Adrenal gland (tissue), 12 donors: ENCODE results near the gene TMEM232. TPM values are rescaled to one million over a fixed set of nuclear protein-coding genes. Genes with fewer than 3 reads are reported as not detected.

Experiments
- DNase-seq, 7 donors: peaks; one replicate each; pipeline ENCODE4 v3.0.0-alpha.2; 2019 to 2020
- H3K27ac ChIP-seq, 5 donors: fragments of 200-600 bp; sonication (generic) in 4 of 5; 1 replicate in 3 of 5; 2 replicates in 2 of 5; pipeline versions ENCODE4 v1.5.1 to v1.8.0; 2016 to 2020; ENCODE audit warnings: mild to moderate bottlenecking in 1 of 5
- H3K27me3 ChIP-seq: fragments of 200-600 bp; 2 replicates; pipeline ENCODE4 v1.8.0; 2021
- H3K36me3 ChIP-seq, 2 donors: fragments of 200-600 bp; replicated peaks in 1 of 2; 1 replicate in 1 of 2; 2 replicates in 1 of 2; pipeline versions ENCODE4 v1.5.1 to v1.8.0; 2018 to 2022
- H3K4me1 ChIP-seq, 2 donors: fragments of 200-600 bp; replicated peaks in 1 of 2; 1 replicate in 1 of 2; 2 replicates in 1 of 2; pipeline versions ENCODE4 v1.5.1 to v1.8.0; 2018 to 2021
- H3K4me3 ChIP-seq, 4 donors: fragments of 200-600 bp; sonication (generic) in 3 of 4; one replicate each; pipeline ENCODE4 v1.5.1; 2016 to 2018
- H3K9me3 ChIP-seq, 3 donors: fragments of 200-600 bp; sonication (generic) in 1 of 3; replicated peaks in 1 of 3; 1 replicate in 2 of 3; 2 replicates in 1 of 3; pipeline versions ENCODE4 v1.5.1 to v1.8.0; 2016 to 2021
- CTCF ChIP-seq, 6 experiments: fragments of 450-650 bp in 4 of 6; fragments of 200-600 bp in 2 of 6; sonication (generic) in 1 of 6; IDR thresholded peaks; 1 replicate in 5 of 6; 2 replicates in 1 of 6; pipeline versions ENCODE4 v1.5.1 to v1.8.0; 2016 to 2021; ENCODE audit warnings: antibody characterized with exemption in 6 of 6, mild to moderate bottlenecking in 2 of 6, moderate library complexity in 1 of 6
- POLR2A ChIP-seq, 2 donors: fragments of 450-650 bp; IDR thresholded peaks; one replicate each; pipeline ENCODE4 v1.6.1; 2017; ENCODE audit warnings: antibody characterized with exemption in 2 of 2, mild to moderate bottlenecking in 2 of 2, moderate library complexity in 1 of 2
- WGBS, 4 donors: extraction: QIAGEN DNeasy Blood & Tissue Kit in 2 of 4; methylation state at CpG; one replicate each; pipeline versions ENCODE4 v1.1.5 to v1.1.7; 2013 to 2017; 5-methylcytosine and 5-hydroxymethylcytosine counted together
- intact Hi-C, 2 donors: fragments of 100-400 bp; cut with DNase I; formaldehyde crosslinking; loops; one replicate each; pipeline versions ENCODE4 v1.14.1 to v1.15.0; 2022 to 2023
- polyA plus RNA-seq, 3 donors: library from polyadenylated mRNA; stranded (reverse); fragments of 200-250 nt in 2 of 3; fragments of 350-450 nt in 1 of 3; fragmentation: Illumina TruSeq in 1 of 3; extraction: RNeasy Lipid Tissue Mini Kit (QIAGEN cat#74804) in 1 of 3; gene quantifications; one replicate each; pipeline ENCODE4 v1.2.3, GENCODE V29; 2013 to 2014
- total RNA-seq, 9 donors: library from RNA; depleted of rRNA in 4 of 9; stranded (reverse); fragments of >200 nt in 4 of 9; fragments of 120-200 nt in 1 of 9; fragmentation: NEBNext Ultra II Directional in 1 of 9; extraction: Animal tissue kit (Norgen Biotek cat#: 25700) in 1 of 9; gene quantifications; one replicate each; pipeline versions ENCODE4 v1.1.0 to v1.2.4, GENCODE V29; 2013 to 2023
- donor health status: healthy with polysubstance abuse.
- donor health status: Bipolar disorder and iron deficiency.
- donor health status: DM: yes; HTN: yes; CAD: no.
- donor health status: DM: no; HTN: no; CAD: no.
- donor health status: DM: no; HTN: no; CAD: no.
- donor health status: DM: yes; HTN: yes; CAD: no.

The TMEM232 gene
- total and polyA plus RNA-seq, 12 donors: 0.96 to 16.6 (median 4.5) TPM

DNA sequence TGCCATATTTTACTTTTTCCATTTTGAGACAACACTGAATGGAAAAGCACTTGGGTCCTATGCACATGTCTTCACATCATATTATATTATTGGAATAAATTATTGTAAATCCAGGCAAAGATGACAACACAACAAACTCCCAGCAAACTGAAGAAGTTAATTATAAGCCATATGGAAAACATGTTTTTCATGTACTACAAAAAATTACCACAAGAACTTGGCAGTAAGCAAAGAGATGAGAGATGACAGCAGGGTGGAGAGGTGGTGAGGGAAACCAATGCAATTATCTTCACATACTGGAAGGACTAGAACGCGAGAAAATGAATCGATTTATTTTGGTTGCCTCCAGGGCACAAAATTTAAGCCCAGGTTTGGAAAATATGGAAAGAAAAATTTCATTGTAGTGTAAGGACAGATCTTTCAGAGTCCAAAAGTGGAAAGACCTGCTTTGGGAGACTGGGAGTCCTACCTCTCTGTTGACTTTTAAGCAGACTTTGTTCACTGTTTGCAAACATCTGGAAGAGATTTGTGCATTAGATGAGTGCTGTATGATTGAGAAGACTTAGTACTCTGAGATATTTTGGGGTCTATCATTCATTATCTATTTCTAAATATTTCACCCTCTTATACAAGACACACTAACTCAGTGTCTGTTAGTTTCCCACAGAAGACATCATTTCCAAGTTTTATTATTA is 138.0 kb downstream of the TMEM232 start:
- intact Hi-C loops: no loop called here
- no peaks in the 10 kb centered on the region for H3K4me1 ChIP-seq
- TF ChIP-seq POLR2A (IDR thresholded peaks at IDR 0.05) (no peak), CTCF (IDR thresholded peaks at IDR 0.05) (no peak)
- H3K36me3 ChIP-seq: no peaks in the 10 kb centered on the region
- H3K4me3 ChIP-seq: no peak overlapping the region
- WGBS, 4 donors: 89 to 93% (median 90%) methylated on average over 3 of the region's 3 CpGs
- H3K27me3 ChIP-seq: no peaks in the 10 kb centered on the region
- no peak for DNase-seq
- H3K9me3 ChIP-seq: no peaks in the 10 kb centered on the region
- no peak overlapping the region for H3K27ac ChIP-seq

DNA sequence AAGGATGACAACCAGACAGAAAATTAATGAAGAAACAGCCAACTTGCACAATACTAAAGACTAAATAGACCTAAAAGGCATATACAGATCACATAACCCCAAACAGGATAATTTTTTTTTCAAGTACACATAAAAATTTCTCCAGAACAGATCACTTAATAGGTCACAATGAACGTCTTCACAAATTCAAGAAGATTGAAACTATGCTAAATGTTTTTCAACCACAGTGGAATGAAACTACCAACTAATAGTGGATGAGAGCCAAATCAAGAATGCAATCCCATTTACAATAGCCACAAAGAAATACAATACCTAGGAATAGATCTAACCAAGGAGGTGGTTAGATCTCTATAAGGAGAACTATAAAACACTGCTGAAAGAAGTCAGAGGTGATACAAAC is 145.8 kb downstream of the TMEM232 start:
- Histone ChIP-seq H3K27ac (no peak overlapping the region), H3K36me3 (no peaks in the 10 kb centered on the region), H3K27me3 (no peaks in the 10 kb centered on the region), H3K4me1 (no peaks in the 10 kb centered on the region), H3K9me3 (no peaks in the 10 kb centered on the region), H3K4me3 (no peak overlapping the region)
- 68 to 81% (median 71%) methylated on average over 1 of the region's 1 CpG for WGBS, 4 donors
- no peak for DNase-seq
- TF ChIP-seq CTCF (IDR thresholded peaks at IDR 0.05) (no peak), POLR2A (IDR thresholded peaks at IDR 0.05) (no peak)
- intact Hi-C loops: no loop called here

DNA sequence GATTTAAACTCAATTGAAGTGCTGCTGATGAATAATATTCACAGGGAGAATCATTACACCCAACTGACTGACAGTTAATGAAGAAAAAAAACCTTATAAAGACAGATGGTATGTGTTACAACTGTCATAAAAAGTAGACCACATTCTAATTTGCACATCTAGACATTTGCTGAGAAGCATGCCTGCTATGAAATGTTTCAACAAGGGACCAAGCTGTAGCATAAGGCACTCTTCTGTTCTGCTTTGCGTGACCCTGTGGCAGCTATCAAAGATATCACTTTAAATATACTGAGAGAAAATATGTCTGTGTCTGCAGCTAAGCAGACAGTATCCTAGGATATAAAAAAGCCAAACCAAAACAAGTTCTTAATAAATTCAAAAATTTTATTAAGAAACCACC is 153.7 kb downstream of the TMEM232 start:
- WGBS, 4 donors: 80 to 92% (median 90%) methylated on average over 1 of the region's 1 CpG
- intact Hi-C loops: no loop called here

GRCh38 chr5:110562191-110562590 is 164.3 kb downstream of the TMEM232 start:
- DNase-seq: no peak

More for the DNA sequence above, 153.7 kb downstream of the TMEM232 start:
- Histone ChIP-seq H3K9me3 (no peaks in the 10 kb centered on the region), H3K4me3 (no peak overlapping the region), H3K27me3 (no peaks in the 10 kb centered on the region), H3K36me3 (no peaks in the 10 kb centered on the region), H3K4me1 (no peaks in the 10 kb centered on the region), H3K27ac (no peak overlapping the region)
- no peak for DNase-seq
- TF ChIP-seq POLR2A (IDR thresholded peaks at IDR 0.05): no peak
- no peak for TF ChIP-seq CTCF (IDR thresholded peaks at IDR 0.05)

More at GRCh38 chr5:110562191-110562590, 164.3 kb downstream of the TMEM232 start:
- H3K36me3 ChIP-seq: no peaks in the 10 kb centered on the region
- intact Hi-C loops: no loop called here
- H3K4me1 ChIP-seq: no peaks in the 10 kb centered on the region
- no peak overlapping the region for H3K27ac ChIP-seq
- TF ChIP-seq POLR2A (IDR thresholded peaks at IDR 0.05): no peak
- no peak for TF ChIP-seq CTCF (IDR thresholded peaks at IDR 0.05)
- H3K9me3 ChIP-seq: no peaks in the 10 kb centered on the region
- no peaks in the 10 kb centered on the region for H3K27me3 ChIP-seq
- H3K4me3 ChIP-seq: no peak overlapping the region
